Endometrial microvascular endothelial cells (primary cell): Measurements from ENCODE around the gene GPR137C. TPM values are rescaled to one million over a fixed set of nuclear protein-coding genes. Genes with fewer than 3 reads are reported as not detected.

Experiments
- in situ Hi-C: cut with HindIII; loops from 2 replicates; pipeline ENCODE4 v1.10.0; 2017; ENCODE audit warnings: low sequenced_read_pairs, low pct_unique_long_range_greater_than_20kb; ENCODE audit errors: inconsistent ontology term
- total RNA-seq: library from RNA; depleted of rRNA; stranded (reverse); fragments of >200 nt; gene quantifications from one replicate; pipeline ENCODE4 v1.2.3, GENCODE V29; 2015; ENCODE audit errors: inconsistent ontology term

GPR137C gene
- total RNA-seq, 1 donor from 2014 or later: 1.4 TPM

GRCh38 chr14:52650774-52651173 lies 98.1 kb downstream of the GPR137C start:
- in situ Hi-C loops: no loop called here

- in situ Hi-C loops: no loop called here
These were observed 104.3 kb downstream of the GPR137C start for GRCh38 chr14:52656905-52657304.

- in situ Hi-C loops: no loop called here
These were observed 107.7 kb downstream of the GPR137C start for GRCh38 chr14:52660325-52660724.

GRCh38 chr14:52660832-52661231 lies 108.2 kb downstream of the GPR137C start:
- in situ Hi-C loops: no loop called here

- in situ Hi-C loops: no loop called here
These were observed 108.7 kb downstream of the GPR137C start for GRCh38 chr14:52661314-52661713.

GRCh38 chr14:52663850-52664249 lies 111.2 kb downstream of the GPR137C start:
- in situ Hi-C loops: no loop called here

GRCh38 chr14:52678591-52678990 lies 126.0 kb downstream of the GPR137C start:
- in situ Hi-C loops: no loop called here

- in situ Hi-C loops: no loop called here
These were observed 131.4 kb downstream of the GPR137C start for GRCh38 chr14:52683985-52684520.

- in situ Hi-C loops: no loop called here
These were observed 133.5 kb downstream of the GPR137C start for GRCh38 chr14:52686176-52686575.

Other genes starting within 250 kb of the GPR137C start
- 3.3 TPM for gene PTGER2, start 238.5 kb upstream of the GPR137C start, total RNA-seq
- 2.5 TPM for gene TXNDC16, start 331 bp upstream of the GPR137C start, total RNA-seq
- gene ERO1A, start 142.7 kb downstream of the GPR137C start, total RNA-seq: 75.7 TPM
- gene PSMC6, start 154.4 kb downstream of the GPR137C start, total RNA-seq: 147 TPM
- 26.0 TPM for gene STYX, start 177.3 kb downstream of the GPR137C start, total RNA-seq
- gene GNPNAT1, start 238.8 kb downstream of the GPR137C start, total RNA-seq: 47.3 TPM